Endothelial cell of umbilical vein (primary cell): ENCODE data around the gene MAFB. TPM values are rescaled to one million over a fixed set of nuclear protein-coding genes. Genes with fewer than 3 reads are reported as not detected.

ENCODE experiments used
- BruUV-seq: library from RNA; stranded (reverse); fragments of 400-500 nt; replicated peaks from 2 replicates; lab custom pipeline; 2021; lab: Mats Ljungman, UMichigan
- CTCF ChIA-PET: fragments of 300-600, 350-600 bp; sonication (Branson Sonifier 250); formaldehyde crosslinking; loops from one replicate; lab custom pipeline; 2021; ENCODE audit warnings: antibody characterized with exemption, inconsistent platforms; lab: Charles Lee
- POLR2A ChIA-PET: fragments of 300-600, 350-600 bp; sonication (Branson Sonifier 250); formaldehyde crosslinking; loops from one replicate; lab custom pipeline; 2021; ENCODE audit warnings: antibody characterized with exemption, inconsistent platforms; lab: Charles Lee
- DNase-seq: peaks from one replicate; pipeline ENCODE4 v3.0.0-alpha.2; 2011; ENCODE audit warnings: low read depth, low spot score
- FAIRE-seq: peaks from 2 replicates; lab custom pipeline; 2011; peaks lifted over from hg19 to GRCh38; lab: Jason Lieb, UNC
- H2AFZ ChIP-seq: 2 replicates; pipeline ENCODE4 v1.6.0; 2012; ENCODE audit warnings: low read depth, low read length, control low read depth, inconsistent platforms
- H3K27ac ChIP-seq: 2 replicates; pipeline ENCODE4 v1.5.1; 2011; ENCODE audit warnings: low read depth, mild to moderate bottlenecking, control low read depth, low read length, moderate library complexity; ENCODE audit not compliant: insufficient read depth
- H3K27me3 ChIP-seq, 2 experiments: 2 replicates each; pipeline versions ENCODE4 v1.6.0 to v1.6.1; 2011; ENCODE audit warnings: low read length in 2 of 2, mixed read lengths in 1 of 2; ENCODE audit not compliant: control insufficient read depth in 2 of 2, insufficient read depth in 2 of 2
- H3K36me3 ChIP-seq, 2 experiments: 2 replicates in 1 of 2; 3 replicates in 1 of 2; pipeline ENCODE4 v1.5.1; 2011; ENCODE audit warnings: low read length in 2 of 2, mild to moderate bottlenecking in 1 of 2, moderate library complexity in 1 of 2; ENCODE audit not compliant: control insufficient read depth in 2 of 2, insufficient read depth in 2 of 2; ENCODE audit errors: extremely low read depth in 1 of 2
- H3K4me1 ChIP-seq: 3 replicates; pipeline ENCODE4 v1.5.1; 2011; ENCODE audit warnings: mild to moderate bottlenecking, low read length; ENCODE audit not compliant: control insufficient read depth, insufficient read depth; ENCODE audit errors: extremely low read depth
- H3K4me2 ChIP-seq: 2 replicates; pipeline ENCODE4 v1.6.1; 2011; ENCODE audit warnings: low read length, control low read depth, mixed read lengths; ENCODE audit not compliant: insufficient read depth
- H3K4me3 ChIP-seq, 3 experiments: fragments of 200-600 bp in 1 of 3; sonication (generic), shearing (Covaris generic) in 1 of 3; replicated peaks in 1 of 3; 2 replicates each; pipeline ENCODE4 v1.5.1; 2011 to 2016; ENCODE audit warnings: control low read depth in 3 of 3, low read length in 3 of 3, mild to moderate bottlenecking in 2 of 3, inconsistent platforms in 1 of 3, low read depth in 1 of 3, moderate library complexity in 1 of 3; ENCODE audit not compliant: insufficient read depth in 1 of 3
- H3K79me2 ChIP-seq: 2 replicates; pipeline ENCODE4 v1.6.0; 2012; ENCODE audit warnings: low read length, inconsistent platforms; ENCODE audit not compliant: control insufficient read depth, insufficient read depth
- H3K9ac ChIP-seq: replicated peaks from 2 replicates; pipeline ENCODE3; 2011; ENCODE audit warnings: low read length, control low read depth; ENCODE audit not compliant: insufficient read depth; ENCODE audit errors: extremely low read depth
- H3K9me1 ChIP-seq: replicated peaks from 3 replicates; pipeline ENCODE4 v1.6.0; 2011; ENCODE audit warnings: mild to moderate bottlenecking, low read length; ENCODE audit not compliant: control insufficient read depth, insufficient read depth; ENCODE audit errors: extremely low read depth
- H3K9me3 ChIP-seq: replicated peaks from 2 replicates; pipeline ENCODE4 v1.5.1; 2012; ENCODE audit warnings: low read length, inconsistent platforms; ENCODE audit not compliant: control insufficient read depth, insufficient read depth
- H4K20me1 ChIP-seq: replicated peaks from 2 replicates; pipeline ENCODE3; 2011; ENCODE audit warnings: mild to moderate bottlenecking, low read length; ENCODE audit not compliant: control insufficient read depth, insufficient read depth; ENCODE audit errors: extremely low read depth
- CTCF ChIP-seq, 2 donors: IDR thresholded peaks; 1 replicate in 1 of 2; 2 replicates in 1 of 2; pipeline ENCODE4 v1.5.1; 2011; ENCODE audit warnings: low read length in 2 of 2, mild to moderate bottlenecking in 2 of 2, moderate library complexity in 2 of 2, control low read depth in 1 of 2, inconsistent platforms in 1 of 2, low read depth in 1 of 2; ENCODE audit not compliant: insufficient read depth in 1 of 2; ENCODE audit errors: extremely low read depth in 1 of 2
- EZH2 ChIP-seq: IDR thresholded peaks from 2 replicates; pipeline ENCODE4 v1.6.1; 2012; ENCODE audit warnings: borderline replicate concordance, low read depth, mild to moderate bottlenecking, moderate library complexity, low read length, inconsistent platforms; ENCODE audit not compliant: severe bottlenecking
- FOS ChIP-seq: IDR thresholded peaks from 2 replicates; pipeline ENCODE4 v1.6.1; 2011; ENCODE audit warnings: mild to moderate bottlenecking, low read length, moderate library complexity, borderline replicate concordance; ENCODE audit not compliant: insufficient read depth
- GATA2 ChIP-seq: IDR thresholded peaks from 2 replicates; pipeline ENCODE4 v1.7.0; 2011; ENCODE audit warnings: low read depth, mild to moderate bottlenecking, moderate library complexity, mixed read lengths, low read length; ENCODE audit not compliant: insufficient read length, insufficient read depth
- JUN ChIP-seq: IDR thresholded peaks from 2 replicates; pipeline ENCODE4 v1.6.1; 2011; ENCODE audit warnings: borderline replicate concordance, low read depth; ENCODE audit not compliant: insufficient read length, insufficient read depth
- MAX ChIP-seq: IDR thresholded peaks from 2 replicates; pipeline ENCODE4 v1.6.1; 2011; ENCODE audit not compliant: insufficient read depth, insufficient read length
- MYC ChIP-seq: IDR thresholded peaks from one replicate; pipeline ENCODE4 v1.6.1; 2011; ENCODE audit warnings: mild to moderate bottlenecking, low read depth, low read length
- POLR2A ChIP-seq: IDR thresholded peaks from 2 replicates; pipeline ENCODE4 v1.6.1; 2012; ENCODE audit warnings: low read depth, mild to moderate bottlenecking, control low read depth, low read length
- POLR2AphosphoS5 ChIP-seq: IDR thresholded peaks from 2 replicates; pipeline ENCODE4 v1.6.1; 2012; ENCODE audit warnings: low read depth, mild to moderate bottlenecking, control low read depth, low read length, moderate library complexity; ENCODE audit not compliant: insufficient read depth
- dilution Hi-C: fragments of 300-500 bp; cut with MboI; formaldehyde crosslinking; loops from one replicate; pipeline ENCODE4 v1.15.0; 2019; ENCODE audit warnings: low sequenced_read_pairs; ENCODE audit not compliant: extremely low pct_ligation_motif_present
- intact Hi-C: fragments of 100-400 bp; cut with micrococcal nuclease; formaldehyde crosslinking; loops from one replicate; pipeline ENCODE4 v1.10.0; 2022
- polyA plus RNA-seq, 4 experiments: library from polyadenylated mRNA; depleted of rRNA in 3 of 4; stranded (reverse) in 3 of 4; unstranded in 1 of 4; fragments of >200 nt; gene quantifications; 2 replicates each; pipeline versions ENCODE4 v1.2.1 to v1.2.3, GENCODE V29; 2011 to 2012; ENCODE audit warnings: missing spikeins in 1 of 4
- total RNA-seq: library from RNA; stranded (reverse); gene quantifications from 2 replicates; pipeline ENCODE4 v1.2.3, GENCODE V29; 2021

Gene MAFB
- total and polyA plus RNA-seq, 2 donors (not counting 3 experiments of a cell fraction or from before 2014, with no cell fraction given): 1.8 to 3.4 TPM

GRCh38 chr20:40639132-40639531 is 49.9 kb downstream of the MAFB start:
- Histone ChIP-seq H3K4me3 (no peak overlapping the region), H3K27ac (no peak overlapping the region), H3K9me1 (no peaks in the 10 kb centered on the region), H3K4me1 (peaks cover 8% of the 10 kb centered on the region), H2AFZ (no peak overlapping the region), H3K4me2 (no peak overlapping the region), H3K9ac (no peak overlapping the region), H4K20me1 (no peaks in the 10 kb centered on the region), H3K27me3 (peaks cover 1 to 4% of the 10 kb centered on the region in 2 experiments), H3K79me2 (no peaks in the 10 kb centered on the region), H3K36me3 (no peaks in the 10 kb centered on the region), H3K9me3 (no peaks in the 10 kb centered on the region)
- FAIRE-seq (no peak), DNase-seq (no peak)
- ChIA-PET CTCF (interaction anchor here (1.2 to 1.5 kb wide), 3 partner anchors 16 to 51 kb away, joined by 3 to 4 read pairs (median 3); no protein-coding TSS in a partner anchor), POLR2A (no interaction called here)
- dilution Hi-C loops: no loop called here
- no peak for TF ChIP-seq FOS
- TF ChIP-seq CTCF (IDR thresholded peaks at IDR 0.05; ENCODE audit: extremely low read depth in 1 of 2, insufficient read depth in 1 of 2, low read depth in 1 of 2, low read length in 2 of 2): no peak
- no peak for TF ChIP-seq POLR2AphosphoS5
- no peak for TF ChIP-seq MYC
- TF ChIP-seq JUN: no peak
- TF ChIP-seq POLR2A: no peak
- TF ChIP-seq EZH2: no peak
- no peak for TF ChIP-seq MAX
- TF ChIP-seq GATA2: no peak
- intact Hi-C loops: no loop called here
- no TSS peak for BruUV-seq
